Spleen (tissue), 11 donors: ENCODE measurements around the gene EGFL8. TPM values are rescaled to one million over a fixed set of nuclear protein-coding genes. Genes with fewer than 3 reads are reported as not detected.

Source experiments
- DNase-seq: peaks from one replicate; pipeline ENCODE4 v3.0.0-alpha.2; 2020
- H3K27ac ChIP-seq, 8 donors: fragments of 200-600 bp; sonication (generic) in 7 of 8; 1 replicate in 4 of 8; 2 replicates in 4 of 8; pipeline versions ENCODE4 v1.5.0 to v1.8.0; 2016 to 2021; ENCODE audit warnings: inconsistent platforms in 4 of 8, mild to moderate bottlenecking in 4 of 8, moderate library complexity in 1 of 8
- H3K27me3 ChIP-seq, 7 donors: fragments of 200-600 bp; sonication (generic) in 6 of 7; replicated peaks in 1 of 7; 1 replicate in 4 of 7; 2 replicates in 3 of 7; pipeline versions ENCODE4 v1.5.0 to v1.8.0; 2016 to 2021; ENCODE audit warnings: inconsistent platforms in 3 of 7, mild to moderate bottlenecking in 1 of 7
- H3K36me3 ChIP-seq, 6 donors: fragments of 200-600 bp; sonication (generic) in 5 of 6; 1 replicate in 4 of 6; 2 replicates in 2 of 6; pipeline versions ENCODE4 v1.5.0 to v1.8.0; 2016 to 2021; ENCODE audit warnings: inconsistent platforms in 2 of 6
- H3K4me1 ChIP-seq, 6 donors: fragments of 200-600 bp; sonication (generic) in 5 of 6; 1 replicate in 3 of 6; 2 replicates in 3 of 6; pipeline versions ENCODE4 v1.5.0 to v1.8.0; 2016 to 2021; ENCODE audit warnings: inconsistent platforms in 3 of 6
- H3K4me3 ChIP-seq, 8 donors: fragments of 200-600 bp; sonication (generic) in 7 of 8; 1 replicate in 4 of 8; 2 replicates in 4 of 8; pipeline versions ENCODE4 v1.5.0 to v1.8.0; 2016 to 2021; ENCODE audit warnings: inconsistent platforms in 4 of 8, mild to moderate bottlenecking in 4 of 8, moderate library complexity in 2 of 8
- H3K9me3 ChIP-seq, 8 donors: fragments of 200-600 bp; sonication (generic) in 7 of 8; 1 replicate in 4 of 8; 2 replicates in 4 of 8; pipeline versions ENCODE4 v1.5.0 to v1.8.0; 2016 to 2021; ENCODE audit warnings: inconsistent platforms in 4 of 8
- CTCF ChIP-seq, 11 experiments: fragments of 200-600 bp in 7 of 11; fragments of 450-650 bp in 4 of 11; sonication (generic) in 4 of 11; IDR thresholded peaks in 8 of 11; conservative IDR thresholded peaks in 3 of 11; 1 replicate in 7 of 11; 2 replicates in 4 of 11; pipeline versions ENCODE4 v1.4.0 to v1.8.0; 2016 to 2021; ENCODE audit warnings: antibody characterized with exemption in 11 of 11, inconsistent platforms in 4 of 11, mild to moderate bottlenecking in 1 of 11
- POLR2A ChIP-seq, 3 donors: fragments of 450-650 bp; IDR thresholded peaks; one replicate each; pipeline ENCODE4 v1.5.1; 2017; ENCODE audit warnings: antibody characterized with exemption in 3 of 3, mild to moderate bottlenecking in 1 of 3
- POLR2AphosphoS5 ChIP-seq, 3 donors: sonication (generic); formaldehyde crosslinking; IDR thresholded peaks; one replicate each; pipeline ENCODE4 v1.5.1; 2017; ENCODE audit warnings: antibody characterized with exemption in 3 of 3
- WGBS, 5 donors: extraction: QIAGEN DNeasy Blood & Tissue Kit in 3 of 5; methylation state at CpG; one replicate each; pipeline versions ENCODE4 v1.1.5 to v1.1.7; 2013 to 2018; 5-methylcytosine and 5-hydroxymethylcytosine counted together
- intact Hi-C: fragments of 100-400 bp; cut with DNase I; formaldehyde crosslinking; loops from one replicate; pipeline ENCODE4 v1.15.0; 2023; ENCODE audit warnings: low total_unique reads
- polyA plus RNA-seq, 3 donors: library from polyadenylated mRNA; stranded (reverse); fragments of 200-250 nt; gene quantifications; one replicate each; pipeline ENCODE4 v1.2.1, GENCODE V29; 2013
- total RNA-seq, 7 donors: library from RNA; depleted of rRNA in 3 of 7; stranded (reverse); fragments of >200 nt in 3 of 7; fragmentation: NEBNext Ultra II Directional in 4 of 7; extraction: Animal tissue kit (Norgen Biotek cat#: 25700) in 4 of 7; gene quantifications; one replicate each; pipeline versions ENCODE4 v1.1.0 to v1.2.1, GENCODE V29; 2016 to 2021
- donor health status: healthy with polysubstance abuse.
- donor health status: DM: no; HTN: no; CAD: no; lungs with moderate emphysema.
- donor health status: DM: no; HTN: no; CAD: no.
- donor health status: Bipolar disorder and iron deficiency.
- donor health status: healthy.
- donor health status: DM: no; HTN: no; CAD: no.
- donor health status: DM: yes; HTN: yes; CAD: no.

EGFL8 gene
- total and polyA plus RNA-seq, 10 donors, result 4.4 to 32.8 (median 11.9) TPM

GRCh38 chr6:32168350-32168749, 4.0 kb downstream of the EGFL8 start:
- H3K27ac ChIP-seq, result peak overlapping the region in 2 of 8 donors; percentile 2 to 37
- H3K4me3 ChIP-seq, result no peak overlapping the region
- no peaks in the 10 kb centered on the region for H3K27me3 ChIP-seq
- no peaks in the 10 kb centered on the region for H3K9me3 ChIP-seq
- H3K4me1 ChIP-seq, result peaks cover 0 to 10% (median 7%) of the 10 kb centered on the region in 6 donors
- peak; percentile 45 for DNase-seq
- intact Hi-C loops, result no loop called here
- peaks cover 0 to 70% (median 35%) of the 10 kb centered on the region in 6 donors for H3K36me3 ChIP-seq
- TF ChIP-seq POLR2AphosphoS5 (IDR thresholded peaks at IDR 0.05) (no peak), CTCF (IDR thresholded peaks at IDR 0.05 in 8 of 11, conservative IDR thresholded peaks at IDR 0.05 in 3 of 11) (no peak), POLR2A (IDR thresholded peaks at IDR 0.05) (no peak)
- 64 to 79% (median 71%) methylated on average over 2 of the region's 2 CpGs for WGBS, 5 donors

GRCh38 chr6:32168807-32169591, 4.6 kb downstream of the EGFL8 start:
- peaks cover 0 to 67% (median 35%) of the 10 kb centered on the region in 6 donors for H3K36me3 ChIP-seq
- TF ChIP-seq POLR2AphosphoS5 (IDR thresholded peaks at IDR 0.05) (peak in 1 of 3 donors; percentile 43), POLR2A (IDR thresholded peaks at IDR 0.05) (no peak), CTCF (IDR thresholded peaks at IDR 0.05 in 8 of 11, conservative IDR thresholded peaks at IDR 0.05 in 3 of 11) (no peak)

GRCh38 chr6:32170294-32170693, 5.9 kb downstream of the EGFL8 start:
- WGBS, 5 donors, result 92 to 97% (median 93%) methylated on average over 11 of the region's 11 CpGs
- peak; percentile 58 for DNase-seq
- H3K36me3 ChIP-seq, result peaks cover 0 to 60% (median 35%) of the 10 kb centered on the region in 6 donors

More at GRCh38 chr6:32168807-32169591, 4.6 kb downstream of the EGFL8 start:
- WGBS, 5 donors, result 79 to 95% (median 91%) methylated on average over 11 of the region's 11 CpGs
- DNase-seq, result peak; percentile 65
- H3K4me1 ChIP-seq, result peaks cover 0 to 15% (median 10%) of the 10 kb centered on the region in 6 donors
- H3K9me3 ChIP-seq, result no peaks in the 10 kb centered on the region
- no peak overlapping the region for H3K4me3 ChIP-seq
- peak overlapping the region in 3 of 8 donors; percentile 2 to 37 (median 11) for H3K27ac ChIP-seq
- intact Hi-C loops, result no loop called here
- H3K27me3 ChIP-seq, result no peaks in the 10 kb centered on the region

More at GRCh38 chr6:32170294-32170693, 5.9 kb downstream of the EGFL8 start:
- peaks cover 7 to 28% (median 22%) of the 10 kb centered on the region in 6 donors for H3K4me1 ChIP-seq
- intact Hi-C loops, result no loop called here
- TF ChIP-seq POLR2AphosphoS5 (IDR thresholded peaks at IDR 0.05), result peak in 1 of 3 donors; percentile 57
- no peak for TF ChIP-seq POLR2A (IDR thresholded peaks at IDR 0.05)
- TF ChIP-seq CTCF (IDR thresholded peaks at IDR 0.05 in 8 of 11, conservative IDR thresholded peaks at IDR 0.05 in 3 of 11), result no peak
- no peaks in the 10 kb centered on the region for H3K27me3 ChIP-seq
- H3K27ac ChIP-seq, result no peak overlapping the region
- no peaks in the 10 kb centered on the region for H3K9me3 ChIP-seq
- H3K4me3 ChIP-seq, result no peak overlapping the region
